GM12878 (cell line): ENCODE data around the gene LMO7. TPM values are rescaled to one million over a fixed set of nuclear protein-coding genes. Genes with fewer than 3 reads are reported as not detected.
"Not testable (repeated sequence)": the region's sequence is repeated elsewhere in the genome, so short reads cannot be mapped to it uniquely, and the experiment has no call there.

Experiments used
- ATAC-seq: fragments of 200-7000 bp; cut with Tn5 transposase; 3 replicates; pipeline ENCODE4 v1.9.1; 2020; ENCODE audit warnings: mild to moderate bottlenecking, moderate library complexity
- BruUV-seq: library from RNA; stranded (reverse); fragments of 400-500 nt; replicated peaks from 2 replicates; lab custom pipeline; 2021; lab: Mats Ljungman, UMichigan
- CTCF ChIA-PET: fragments of 300-600 bp; sonication (Branson Sonifier 250); formaldehyde crosslinking; extraction: SDS; loops from one replicate; lab custom pipeline; 2021; ENCODE audit warnings: inconsistent platforms; lab: Yijun Ruan, JAX
- POLR2A ChIA-PET: fragments of 350-600 bp; formaldehyde crosslinking; extraction: SDS; loops from one replicate; lab custom pipeline; 2021; ENCODE audit warnings: inconsistent platforms; lab: Charles Lee
- RAD21 ChIA-PET: fragments of 300-600 bp; sonication (Branson Sonifier 250); formaldehyde crosslinking; loops from one replicate; lab custom pipeline; 2023; ENCODE audit warnings: antibody characterized with exemption; ENCODE audit not compliant: unreplicated experiment; lab: Charles Lee
- SMC1A ChIA-PET: fragments of 300-600 bp; sonication (Branson Sonifier 250); formaldehyde crosslinking; loops from one replicate; lab custom pipeline; 2023; ENCODE audit not compliant: unreplicated experiment, uncharacterized antibody; lab: Charles Lee
- DNase-seq: peaks from one replicate; pipeline ENCODE4 v3.0.0-alpha.2; 2011; ENCODE audit warnings: low read depth, low spot score
- FAIRE-seq: peaks from 3 replicates; lab custom pipeline; 2011; peaks lifted over from hg19 to GRCh38; lab: Jason Lieb, UNC
- H2AFZ ChIP-seq: 2 replicates; pipeline ENCODE4 v1.6.0; 2011; ENCODE audit warnings: low read depth, low read length, control low read depth; ENCODE audit not compliant: control insufficient read depth
- H3K27ac ChIP-seq: 2 replicates; pipeline ENCODE4 v1.5.1; 2011; ENCODE audit warnings: control low read depth; ENCODE audit not compliant: control insufficient read depth, insufficient read depth
- H3K27me3 ChIP-seq, 2 experiments: replicated peaks in 1 of 2; 2 replicates each; pipeline versions ENCODE4 v1.6.0 to v1.6.1; 2011; ENCODE audit warnings: low read length in 1 of 2; ENCODE audit not compliant: control insufficient read depth in 2 of 2, insufficient read depth in 2 of 2
- H3K36me3 ChIP-seq, 2 experiments: 2 replicates each; pipeline ENCODE4 v1.5.1; 2011; ENCODE audit warnings: low read length in 1 of 2; ENCODE audit not compliant: control insufficient read depth in 2 of 2, insufficient read depth in 2 of 2
- H3K4me1 ChIP-seq: 2 replicates; pipeline ENCODE4 v1.6.1; 2011; ENCODE audit warnings: mild to moderate bottlenecking, low read length, moderate library complexity, mixed read lengths; ENCODE audit not compliant: control insufficient read depth, insufficient read depth
- H3K4me2 ChIP-seq: 2 replicates; pipeline ENCODE4 v1.6.0; 2011; ENCODE audit warnings: control low read depth; ENCODE audit not compliant: control insufficient read depth, insufficient read depth
- H3K4me3 ChIP-seq: fragments of 200-600 bp; sonication (generic); 2 replicates; pipeline ENCODE4 v1.5.1; 2016
- H3K79me2 ChIP-seq: 2 replicates; pipeline ENCODE4 v1.6.0; 2011; ENCODE audit warnings: low read length; ENCODE audit not compliant: control insufficient read depth, insufficient read depth
- H3K9ac ChIP-seq: 2 replicates; pipeline ENCODE4 v1.8.0; 2011; ENCODE audit warnings: low read length, control low read depth, mixed read lengths; ENCODE audit not compliant: control insufficient read depth, insufficient read depth
- H3K9me3 ChIP-seq: replicated peaks from 3 replicates; pipeline ENCODE4 v1.5.1; 2011; ENCODE audit warnings: mild to moderate bottlenecking, low read length; ENCODE audit not compliant: control insufficient read depth, insufficient read depth
- H4K20me1 ChIP-seq: 2 replicates; pipeline ENCODE4 v1.6.0; 2011; ENCODE audit not compliant: control insufficient read depth, insufficient read depth
- IKZF1 ChIP-seq: fragments of 450-650 bp; conservative IDR thresholded peaks from 2 replicates; pipeline ENCODE4 v1.6.1; 2017; ENCODE audit warnings: antibody characterized with exemption, mild to moderate bottlenecking
- NFXL1 ChIP-seq: fragments of 450-650 bp; IDR thresholded peaks from 2 replicates; pipeline ENCODE4 v1.6.1; 2017; ENCODE audit warnings: antibody characterized with exemption, mild to moderate bottlenecking, borderline replicate concordance
- NFYA ChIP-seq: IDR thresholded peaks from 2 replicates; pipeline ENCODE4 v1.6.1; 2011; ENCODE audit warnings: low read depth, mild to moderate bottlenecking, low read length, improper control_type of control experiment, borderline replicate concordance
- POU2F2 ChIP-seq: IDR thresholded peaks from 3 replicates; pipeline ENCODE4 v1.6.1; 2011; ENCODE audit warnings: low read depth, mild to moderate bottlenecking, low read length, borderline replicate concordance
- RAD21 ChIP-seq: IDR thresholded peaks from 2 replicates; pipeline ENCODE4 v1.6.1; 2011; ENCODE audit warnings: mild to moderate bottlenecking, low read depth, low read length, moderate library complexity; ENCODE audit not compliant: insufficient read depth
- RELA ChIP-seq: fragments of 450-650 bp; IDR thresholded peaks from 2 replicates; pipeline ENCODE4 v1.8.0; 2014; ENCODE audit warnings: borderline replicate concordance; ENCODE audit not compliant: partially characterized antibody
- TBL1XR1 ChIP-seq: IDR thresholded peaks from 2 replicates; pipeline ENCODE4 v1.6.1; 2012; ENCODE audit warnings: low read depth, low read length, improper control_type of control experiment
- WRNIP1 ChIP-seq: IDR thresholded peaks from 2 replicates; pipeline ENCODE4 v1.6.1; 2011; ENCODE audit warnings: low read depth, low read length, improper control_type of control experiment, borderline replicate concordance
- WGBS: methylation state at CpG from one replicate; pipeline ENCODE4 v1.1.6; 2016; ENCODE audit warnings: low lambda C conversion rate; ENCODE audit not compliant: insufficient replicate concordance, insufficient coverage; ENCODE audit errors: missing lambda C conversion rate; 5-methylcytosine and 5-hydroxymethylcytosine counted together
- in situ Hi-C: fragments of 300-500 bp; cut with MboI; formaldehyde crosslinking; loops from 9 replicates; pipeline ENCODE4 v1.14.3; 2018; ENCODE audit warnings: mixed read lengths
- intact Hi-C: fragments of 100-400 bp; cut with micrococcal nuclease; formaldehyde crosslinking; loops from one replicate; pipeline ENCODE4 v1.14.2; 2022; ENCODE audit not compliant: unreplicated experiment
- polyA plus RNA-seq, 11 experiments: library from polyadenylated mRNA; depleted of rRNA in 4 of 11; unstranded in 6 of 11; stranded (reverse) in 5 of 11; fragments of >200 nt; fragmentation: Nextera tagmentation in 4 of 11; fragmentation: Illumina TruSeq in 1 of 11; extraction: Ambion mirVana in 4 of 11; extraction: Trizol in 1 of 11; gene quantifications; 1 replicate in 1 of 11; 2 replicates in 10 of 11; pipeline versions ENCODE4 v1.2.1 to v1.2.3, GENCODE V29; 2011 to 2016; ENCODE audit warnings: inconsistent platforms in 2 of 11, missing spikeins in 2 of 11, low read depth in 1 of 11
- total RNA-seq, 4 experiments: library from RNA; depleted of rRNA in 3 of 4; stranded (reverse); fragments of >200 nt in 3 of 4; fragmentation: Illumina TruSeq in 1 of 4; extraction: Trizol in 1 of 4; gene quantifications; 2 replicates each; pipeline versions ENCODE4 v1.2.1 to v1.2.3, GENCODE V29; 2013 to 2021
- TF ChIP-seq, protein P1 (sequence below): IDR thresholded peaks from 2 replicates; pipeline ENCODE4 v1.6.1; 2012; ENCODE audit warnings: low read depth, low read length, improper control_type of control experiment
- TF ChIP-seq, protein P2 (sequence below): IDR thresholded peaks from 2 replicates; pipeline ENCODE4 v1.6.1; 2011; ENCODE audit warnings: borderline replicate concordance, low read depth, mild to moderate bottlenecking, moderate library complexity, low read length; ENCODE audit not compliant: insufficient read depth, poor library complexity, severe bottlenecking

Gene LMO7
- total and polyA plus RNA-seq, 10 of the 15 experiments (the other 5 are each of a cell fraction or from before 2014, with no cell fraction given): 8.5 to 67.8 (median 36.8) TPM

GRCh38 chr13:75779393-75779792 is 143.3 kb downstream of the LMO7 start:
- RAD21 ChIA-PET: interaction anchor here (1.8 kb wide), 1 partner anchor 19 kb away, joined by 4 read pairs; no protein-coding TSS in a partner anchor
- in situ Hi-C loops (no loop called here), intact Hi-C loops (no loop called here)
- Histone ChIP-seq H3K4me3 (no peak overlapping the region), H3K27ac (no peak overlapping the region), H3K4me1 (no peaks in the 10 kb centered on the region), H3K9me3 (peaks cover 7% of the 10 kb centered on the region; the same call in 2 of the 3 replicates), H3K4me2 (no peak overlapping the region), H3K9ac (no peak overlapping the region), H3K27me3 (no peaks in the 10 kb centered on the region), H3K36me3 (no peaks in the 10 kb centered on the region), H3K79me2 (no peaks in the 10 kb centered on the region), H4K20me1 (no peaks in the 10 kb centered on the region), H2AFZ (no peak overlapping the region)
- FAIRE-seq (no peak), DNase-seq (no peak), ATAC-seq (no peak)
- SMC1A ChIA-PET: interaction anchor here (0.8 kb wide), 1 partner anchor 18 kb away, joined by 4 read pairs; no protein-coding TSS in a partner anchor
- CTCF ChIA-PET: interaction anchor here (1.2 to 2.6 kb wide), 3 partner anchors 16 to 91 kb away, joined by 3 to 11 read pairs (median 3); no protein-coding TSS in a partner anchor
- BruUV-seq: no TSS peak
- WGBS: 69% methylated on average over 3 of the region's 3 CpGs
- TF ChIP-seq RAD21 (no peak), IKZF1 (no peak), TBL1XR1 (no peak), WRNIP1 (no peak), NFXL1 (no peak), RELA (no peak), NFYA (no peak), POU2F2 (no peak)
- TF ChIP-seq, protein P1, sequence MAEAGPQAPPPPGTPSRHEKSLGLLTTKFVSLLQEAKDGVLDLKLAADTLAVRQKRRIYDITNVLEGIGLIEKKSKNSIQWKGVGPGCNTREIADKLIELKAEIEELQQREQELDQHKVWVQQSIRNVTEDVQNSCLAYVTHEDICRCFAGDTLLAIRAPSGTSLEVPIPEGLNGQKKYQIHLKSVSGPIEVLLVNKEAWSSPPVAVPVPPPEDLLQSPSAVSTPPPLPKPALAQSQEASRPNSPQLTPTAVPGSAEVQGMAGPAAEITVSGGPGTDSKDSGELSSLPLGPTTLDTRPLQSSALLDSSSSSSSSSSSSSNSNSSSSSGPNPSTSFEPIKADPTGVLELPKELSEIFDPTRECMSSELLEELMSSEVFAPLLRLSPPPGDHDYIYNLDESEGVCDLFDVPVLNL: no peak
- TF ChIP-seq, protein P2, sequence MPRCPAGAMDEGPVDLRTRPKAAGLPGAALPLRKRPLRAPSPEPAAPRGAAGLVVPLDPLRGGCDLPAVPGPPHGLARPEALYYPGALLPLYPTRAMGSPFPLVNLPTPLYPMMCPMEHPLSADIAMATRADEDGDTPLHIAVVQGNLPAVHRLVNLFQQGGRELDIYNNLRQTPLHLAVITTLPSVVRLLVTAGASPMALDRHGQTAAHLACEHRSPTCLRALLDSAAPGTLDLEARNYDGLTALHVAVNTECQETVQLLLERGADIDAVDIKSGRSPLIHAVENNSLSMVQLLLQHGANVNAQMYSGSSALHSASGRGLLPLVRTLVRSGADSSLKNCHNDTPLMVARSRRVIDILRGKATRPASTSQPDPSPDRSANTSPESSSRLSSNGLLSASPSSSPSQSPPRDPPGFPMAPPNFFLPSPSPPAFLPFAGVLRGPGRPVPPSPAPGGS: no peak
- POLR2A ChIA-PET: interaction anchor here (1.2 kb wide), 1 partner anchor 16 kb away, joined by 4 read pairs; no protein-coding TSS in a partner anchor

DNA sequence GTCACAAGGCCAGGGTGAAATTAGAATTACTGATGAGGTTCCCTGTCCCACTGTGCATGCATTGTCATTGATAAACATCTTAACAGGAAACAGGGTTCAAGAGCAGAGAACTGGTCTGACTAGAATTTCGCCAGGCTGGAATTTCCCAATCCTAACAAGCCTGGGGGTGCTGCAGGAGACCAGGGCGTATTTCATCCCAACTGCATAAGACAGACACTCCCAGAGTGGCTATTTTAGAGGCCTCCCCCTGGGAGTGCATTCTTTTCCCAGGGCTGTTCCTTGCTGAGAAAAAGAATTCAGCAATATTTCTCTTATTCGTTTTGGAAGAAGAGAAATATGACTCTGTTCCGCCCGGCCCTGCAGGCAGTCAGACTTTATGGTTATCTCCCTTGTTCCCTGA is 144.0 kb downstream of the LMO7 start:
- SMC1A ChIA-PET: interaction anchor here (0.8 kb wide), 1 partner anchor 19 kb away, joined by 4 read pairs; no protein-coding TSS in a partner anchor
- H3K4me3 ChIP-seq, DNase-seq, H3K4me2 ChIP-seq, FAIRE-seq, H3K9ac ChIP-seq, intact Hi-C loops, RAD21 ChIA-PET, H4K20me1 ChIP-seq, H3K4me1 ChIP-seq, H3K36me3 ChIP-seq, H3K79me2 ChIP-seq, BruUV-seq, ATAC-seq, H3K27ac ChIP-seq, in situ Hi-C loops, H3K27me3 ChIP-seq, POLR2A ChIA-PET, H3K9me3 ChIP-seq, H2AFZ ChIP-seq: not testable (repeated sequence)
- CTCF ChIA-PET: interaction anchor here (1.2 kb wide), 1 partner anchor 16 kb away, joined by 3 read pairs; no protein-coding TSS in a partner anchor
- WGBS: 79% methylated on average over 5 of the region's 5 CpGs
